GM12872 (cell line): ENCODE measurements around the gene SHLD1.
A peak's percentile ranks its signal among the peaks of the same experiment; 100 is the strongest.

Experiments
- CTCF ChIP-seq: IDR thresholded peaks from 3 replicates; pipeline ENCODE4 v1.5.1; 2011; ENCODE audit warnings: low read depth, mild to moderate bottlenecking, low read length, moderate library complexity; ENCODE audit not compliant: insufficient read depth

SHLD1 gene

GRCh38 chr20:5779071-5779900, 29.1 kb downstream of the SHLD1 start:
- no peak for TF ChIP-seq CTCF

GRCh38 chr20:5780846-5781217, 30.6 kb downstream of the SHLD1 start:
- no peak for TF ChIP-seq CTCF

- TF ChIP-seq CTCF = no peak
Observed at GRCh38 chr20:5781798-5782750, 31.9 kb downstream of the SHLD1 start.

GRCh38 chr20:5784735-5785134, 34.5 kb downstream of the SHLD1 start:
- TF ChIP-seq CTCF = no peak

GRCh38 chr20:5785146-5785545, 34.9 kb downstream of the SHLD1 start:
- no peak for TF ChIP-seq CTCF

GRCh38 chr20:5786930-5787795, 37.0 kb downstream of the SHLD1 start:
- 0 out of 3 replicates have a peak, but pooled peaks have one; percentile 4 for TF ChIP-seq CTCF
